HTR-8/SVneo (cell line): ENCODE results near the gene HMOX2.

ENCODE experiments used
- DNase-seq: peaks from one replicate; pipeline ENCODE4 v3.0.0; 2011; ENCODE audit warnings: low spot score, mixed read lengths; ENCODE audit not compliant: insufficient read length
- FAIRE-seq: peaks from 2 replicates; lab custom pipeline; 2011; peaks lifted over from hg19 to GRCh38; lab: Jason Lieb, UNC

The HMOX2 gene

GRCh38 chr16:4544473-4544872 is 68.3 kb downstream of the HMOX2 start:
- DNase-seq: no peak
- no peak for FAIRE-seq

- FAIRE-seq (no peak), DNase-seq (no peak)
These were observed 71.9 kb downstream of the HMOX2 start for GRCh38 chr16:4548124-4548523.

- DNase-seq (no peak), FAIRE-seq (no peak)
These were observed 74.4 kb downstream of the HMOX2 start for GRCh38 chr16:4550591-4550990.

GRCh38 chr16:4552541-4552940 is 76.3 kb downstream of the HMOX2 start:
- no peak for FAIRE-seq

GRCh38 chr16:4556112-4556511 is 79.9 kb downstream of the HMOX2 start, which contains the start of gene C16orf96:
TSS of gene C16orf96 (plus strand) at chr16:4556340. CDS start at chr16:4556490, 150 bp downstream.
- DNase-seq (no peak), FAIRE-seq (no peak)

More at GRCh38 chr16:4552541-4552940, 76.3 kb downstream of the HMOX2 start:
- DNase-seq: no peak

GRCh38 chr16:4556580-4556979 is 80.4 kb downstream of the HMOX2 start:
- DNase-seq (no peak), FAIRE-seq (no peak)

GRCh38 chr16:4557973-4558372 is 81.8 kb downstream of the HMOX2 start:
- no peak for FAIRE-seq
- DNase-seq: no peak
